Heart right ventricle (tissue), 16 donors: Measurements from ENCODE around the gene NSD1. TPM values are rescaled to one million over a fixed set of nuclear protein-coding genes. Genes with fewer than 3 reads are reported as not detected.

Experiments
- ATAC-seq, 8 donors: fragments of 200-7000 bp; cut with Tn5 transposase; one replicate each; pipeline ENCODE4 v1.9.1; 2020; ENCODE audit warnings: mild to moderate bottlenecking in 8 of 8, moderate library complexity in 8 of 8, moderate number of reproducible peaks in 1 of 8
- DNase-seq, 2 donors: peaks; one replicate each; pipeline ENCODE4 v3.0.0-alpha.2; 2020
- H3K27ac ChIP-seq, 10 donors: fragments of 200-600 bp; sonication (generic) in 2 of 10; one replicate each; pipeline versions ENCODE4 v1.5.0 to v1.8.0; 2020 to 2022; ENCODE audit warnings: mild to moderate bottlenecking in 3 of 10
- H3K27me3 ChIP-seq, 7 donors: fragments of 200-600 bp; one replicate each; pipeline ENCODE4 v1.8.0; 2021 to 2022; ENCODE audit warnings: mild to moderate bottlenecking in 2 of 7
- H3K36me3 ChIP-seq, 9 donors: fragments of 200-600 bp; sonication (generic) in 1 of 9; one replicate each; pipeline versions ENCODE4 v1.5.0 to v1.8.0; 2020 to 2022; ENCODE audit warnings: mild to moderate bottlenecking in 2 of 9
- H3K4me1 ChIP-seq, 9 donors: fragments of 200-600 bp; sonication (generic) in 1 of 9; one replicate each; pipeline versions ENCODE4 v1.5.0 to v1.8.0; 2020 to 2022; ENCODE audit warnings: mild to moderate bottlenecking in 4 of 9
- H3K4me3 ChIP-seq, 10 donors: fragments of 200-600 bp; sonication (generic) in 2 of 10; one replicate each; pipeline versions ENCODE4 v1.5.0 to v1.8.0; 2020 to 2022; ENCODE audit warnings: mild to moderate bottlenecking in 7 of 10, moderate library complexity in 2 of 10
- H3K9me3 ChIP-seq, 11 donors: fragments of 200-600 bp in 10 of 11; sonication (generic) in 2 of 11; one replicate each; pipeline versions ENCODE4 v1.5.0 to v1.8.0; 2013 to 2022; ENCODE audit warnings: mild to moderate bottlenecking in 2 of 11, control low read depth in 1 of 11, moderate library complexity in 1 of 11
- WGBS, 2 donors: extraction: QIAGEN DNeasy Blood & Tissue Kit; methylation state at CpG; one replicate each; pipeline ENCODE4 v1.1.7; 2013; ENCODE audit warnings: inconsistent platforms in 1 of 2; 5-methylcytosine and 5-hydroxymethylcytosine counted together
- intact Hi-C, 10 donors: fragments of 100-400 bp; cut with DNase I; formaldehyde crosslinking; loops; one replicate each; pipeline versions ENCODE4 v1.11.1 to v1.14.2; 2022
- polyA plus RNA-seq, 2 donors: library from polyadenylated mRNA; stranded (reverse); fragments of 200-250 nt; gene quantifications; one replicate each; pipeline ENCODE4 v1.2.3, GENCODE V29; 2013
- total RNA-seq, 10 donors: library from RNA; stranded (reverse); fragmentation: NEBNext Ultra II Directional in 3 of 10; extraction: Animal tissue kit (Norgen Biotek cat#: 25700) in 3 of 10; gene quantifications; one replicate each; pipeline versions ENCODE4 v1.2.1 to v1.2.4, GENCODE V29; 2021 to 2023
- TF ChIP-seq, protein P1 (sequence below), 9 donors: fragments of 200-600 bp; sonication (generic) in 2 of 9; IDR thresholded peaks; one replicate each; pipeline versions ENCODE4 v1.5.0 to v1.8.0; 2021 to 2022; ENCODE audit warnings: antibody characterized with exemption in 9 of 9, mild to moderate bottlenecking in 5 of 9, moderate library complexity in 1 of 9
- donor health status: Arrhythmogenic right ventricular cardiomyopathy.
- donor health status: ischemic (EF 13 %, LVEDD 7.1; RV severe dilation, severe dysfunction).
- donor health status: healthy with polysubstance abuse.
- donor health status: DM: no; HTN: yes; CAD: no.
- donor health status: DM: no; HTN: no; CAD: no.
- donor health status: ischemic (EF 25% LVEDD 6.9; RV normal size, moderate dysfunction).
- donor health status: ischemic (EF 25% LVEDD 5.7; RV mildly dilated, moderate dysfunction).
- donor health status: healthy.
- donor health status: DM: yes; HTN: yes; CAD: no.
- donor health status: Ischemic cardiomyopathy.
- donor health status: ischemic (EF 35%, LVEDD 5.7; RV mildly dilated, moderate dysfunction).
- donor health status: nonischemic (EF 11% LVEDD 7.7; RV severe dilation, severe dysfunction).
- donor health status: DM: yes; HTN: yes; CAD: no.
- donor health status: PGD.
- donor health status: ischemic (EF 29% LVEDD 5.4; RV normal size, mild dysfunction).
- donor health status: nonischemic (EF 23%, LVEDD 6.1; RV moderate dilation, normal function).

Gene NSD1
- total and polyA plus RNA-seq, 12 donors, result 5.6 to 62.9 (median 47.1) TPM

GRCh38 chr5:177097016-177097985 is 36.3 kb upstream of the NSD1 start:
- no peak for DNase-seq
- no peak for ATAC-seq
- H3K4me1 ChIP-seq, result peaks cover 7 to 36% (median 17%) of the 10 kb centered on the region in 9 donors
- H3K27me3 ChIP-seq, result peaks cover 0 to 9% (median 0%) of the 10 kb centered on the region in 7 donors
- no peak overlapping the region for H3K27ac ChIP-seq
- TF ChIP-seq, protein P1, sequence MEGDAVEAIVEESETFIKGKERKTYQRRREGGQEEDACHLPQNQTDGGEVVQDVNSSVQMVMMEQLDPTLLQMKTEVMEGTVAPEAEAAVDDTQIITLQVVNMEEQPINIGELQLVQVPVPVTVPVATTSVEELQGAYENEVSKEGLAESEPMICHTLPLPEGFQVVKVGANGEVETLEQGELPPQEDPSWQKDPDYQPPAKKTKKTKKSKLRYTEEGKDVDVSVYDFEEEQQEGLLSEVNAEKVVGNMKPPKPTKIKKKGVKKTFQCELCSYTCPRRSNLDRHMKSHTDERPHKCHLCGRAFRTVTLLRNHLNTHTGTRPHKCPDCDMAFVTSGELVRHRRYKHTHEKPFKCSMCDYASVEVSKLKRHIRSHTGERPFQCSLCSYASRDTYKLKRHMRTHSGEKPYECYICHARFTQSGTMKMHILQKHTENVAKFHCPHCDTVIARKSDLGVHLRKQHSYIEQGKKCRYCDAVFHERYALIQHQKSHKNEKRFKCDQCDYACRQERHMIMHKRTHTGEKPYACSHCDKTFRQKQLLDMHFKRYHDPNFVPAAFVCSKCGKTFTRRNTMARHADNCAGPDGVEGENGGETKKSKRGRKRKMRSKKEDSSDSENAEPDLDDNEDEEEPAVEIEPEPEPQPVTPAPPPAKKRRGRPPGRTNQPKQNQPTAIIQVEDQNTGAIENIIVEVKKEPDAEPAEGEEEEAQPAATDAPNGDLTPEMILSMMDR (IDR thresholded peaks at IDR 0.05), result no peak
- H3K4me3 ChIP-seq, result no peak overlapping the region
- no peaks in the 10 kb centered on the region for H3K36me3 ChIP-seq
- H3K9me3 ChIP-seq, result no peaks in the 10 kb centered on the region
- intact Hi-C loops, result no loop called here
- WGBS, 2 donors, result 95 to 96% methylated on average over 30 of the region's 30 CpGs

GRCh38 chr5:177098120-177098469 is 35.5 kb upstream of the NSD1 start:
- DNase-seq (no peak), ATAC-seq (no peak)
- H3K36me3 ChIP-seq, result no peaks in the 10 kb centered on the region
- no peak overlapping the region for H3K4me3 ChIP-seq
- H3K9me3 ChIP-seq, result no peaks in the 10 kb centered on the region
- H3K27me3 ChIP-seq, result peaks cover 0 to 15% (median 0%) of the 10 kb centered on the region in 7 donors
- peaks cover 7 to 36% (median 17%) of the 10 kb centered on the region in 9 donors for H3K4me1 ChIP-seq
- intact Hi-C loops, result no loop called here
- no peak overlapping the region for H3K27ac ChIP-seq
- WGBS, 2 donors, result 77 to 86% methylated on average over 6 of the region's 6 CpGs
- TF ChIP-seq, protein P1 (IDR thresholded peaks at IDR 0.05), result no peak

DNA sequence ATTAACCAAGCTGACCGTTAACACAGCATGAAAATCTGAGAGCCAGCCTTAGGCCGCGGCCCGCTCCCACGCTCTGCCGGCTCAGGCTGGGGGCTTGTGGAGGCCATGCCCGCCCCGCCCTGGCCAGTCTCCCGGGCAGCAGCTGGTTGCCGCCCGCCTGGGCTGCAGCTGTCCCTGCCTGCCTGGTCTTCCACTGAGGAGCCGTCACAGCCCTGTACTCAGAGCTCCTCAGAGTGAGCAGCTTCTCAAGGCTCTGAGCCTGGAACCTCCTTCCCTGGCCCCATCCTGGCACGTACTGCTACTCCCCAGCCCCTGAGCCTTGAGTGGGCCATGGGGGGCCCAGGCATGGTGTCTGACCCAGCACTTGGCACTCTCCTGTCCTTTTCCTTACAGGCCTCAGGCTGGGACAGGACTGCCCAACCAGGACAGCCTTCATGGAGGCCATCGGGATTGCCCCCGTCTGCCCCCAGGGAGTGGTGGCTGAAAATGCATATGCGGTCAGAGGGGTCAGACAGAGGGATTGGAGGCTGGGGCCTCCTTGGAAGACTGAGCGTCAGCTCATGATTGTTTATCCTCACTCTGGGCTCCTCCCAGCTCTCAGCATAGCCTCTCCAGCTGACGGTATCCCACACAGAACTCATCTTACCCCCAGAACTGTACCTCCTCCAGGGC is 35.0 kb upstream of the NSD1 start:
- Histone ChIP-seq H3K4me1 (peaks cover 7 to 36% (median 17%) of the 10 kb centered on the region in 9 donors), H3K27ac (no peak overlapping the region), H3K36me3 (no peaks in the 10 kb centered on the region), H3K4me3 (no peak overlapping the region), H3K27me3 (peaks cover 0 to 18% (median 3%) of the 10 kb centered on the region in 7 donors), H3K9me3 (no peaks in the 10 kb centered on the region)
- intact Hi-C loops, result no loop called here
- 70 to 80% methylated on average over 14 to 18 of the region's 18 CpGs for WGBS, 2 donors
- TF ChIP-seq, protein P1 (IDR thresholded peaks at IDR 0.05), result no peak
- DNase-seq (peak in 1 of 2 donors; percentile 46), ATAC-seq (peak in 5 of 8 donors; percentile 18 to 62 (median 27))

GRCh38 chr5:177099422-177100093 is 34.0 kb upstream of the NSD1 start:
- peaks cover 0 to 21% (median 8%) of the 10 kb centered on the region in 7 donors for H3K27me3 ChIP-seq
- no peak for DNase-seq
- H3K4me1 ChIP-seq, result peaks cover 7 to 29% (median 12%) of the 10 kb centered on the region in 9 donors
- no peak overlapping the region for H3K27ac ChIP-seq
- WGBS, 2 donors, result 77 to 81% methylated on average over 13 of the region's 13 CpGs
- no peak for ATAC-seq
- no peaks in the 10 kb centered on the region for H3K36me3 ChIP-seq
- no peak overlapping the region for H3K4me3 ChIP-seq
- TF ChIP-seq, protein P1 (IDR thresholded peaks at IDR 0.05), result no peak
- intact Hi-C loops, result loop anchor here in 1 of 10 donors (10.0 kb wide), 1 partner anchor 435 kb away; no protein-coding TSS in a partner anchor
- no peaks in the 10 kb centered on the region for H3K9me3 ChIP-seq
